Measurements from ENCODE around the gene IMP3. TPM values are rescaled to one million over a fixed set of nuclear protein-coding genes. Genes with fewer than 3 reads are reported as not detected.

Gene IMP3
- total and polyA plus RNA-seq, 9 of the 15 experiments (the other 6 are each of a cell fraction or from before 2014, with no cell fraction given), result 14.5 to 160 (median 74.4) TPM

DNA sequence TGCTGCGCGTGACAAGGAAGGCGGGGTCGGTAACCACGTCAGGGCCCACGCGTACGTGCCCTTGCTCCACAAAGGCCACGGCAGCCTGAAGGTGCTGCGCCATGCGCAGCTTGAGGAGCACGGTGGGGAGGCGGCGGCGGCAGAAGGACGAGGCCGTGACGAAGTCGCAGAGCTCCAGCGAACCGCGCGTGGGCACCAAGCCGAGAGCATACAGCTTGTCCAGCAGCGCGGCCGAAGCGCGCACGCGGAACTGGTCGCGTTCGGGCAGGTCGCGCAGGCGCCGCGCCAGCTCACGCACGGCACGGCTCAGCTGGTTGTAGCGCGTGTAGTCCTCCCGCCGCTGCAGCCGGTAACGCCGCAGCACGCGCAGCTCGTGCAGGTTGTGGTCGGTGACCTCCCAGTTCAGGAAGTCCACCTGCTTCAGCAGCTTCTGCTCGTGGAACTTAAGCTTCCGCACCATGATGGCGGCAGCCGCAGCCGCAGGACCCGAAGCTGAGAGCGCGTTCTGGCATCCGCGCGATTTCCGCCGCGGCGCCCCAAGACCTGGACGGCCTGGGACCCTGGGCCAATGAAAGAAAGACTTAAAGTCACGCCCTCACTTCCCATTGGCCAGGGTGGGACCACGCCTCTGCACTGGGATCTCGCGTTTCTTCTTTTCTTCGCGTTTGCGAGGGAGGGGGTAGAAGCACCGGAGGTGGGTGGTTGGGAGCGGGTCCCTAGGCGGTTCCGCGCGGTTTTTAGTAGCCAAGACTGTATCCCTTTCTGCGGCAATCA is at the start of gene IMP3 (continued):
- TF ChIP-seq CLOCK (CRISPR knock-in tag; IDR thresholded peaks at IDR 0.05; ENCODE audit: borderline replicate concordance) (no peak), ZNF174 (CRISPR knock-in tag; IDR thresholded peaks at IDR 0.05) (no peak), ZNF79 (CRISPR knock-in tag; IDR thresholded peaks at IDR 0.05; ENCODE audit: low read depth) (no peak), CHAMP1 (IDR thresholded peaks at IDR 0.05) (no peak), SMAD3 (CRISPR knock-in tag; conservative IDR thresholded peaks at IDR 0.05) (no peak), ARID1B (IDR thresholded peaks at IDR 0.05) (no peak), BDP1 (IDR thresholded peaks at IDR 0.05; ENCODE audit: insufficient read depth, insufficient read length) (no peak), TOE1 (IDR thresholded peaks at IDR 0.05; ENCODE audit: borderline replicate concordance) (no peak), TOE1 (CRISPR knock-in tag; IDR thresholded peaks at IDR 0.05; ENCODE audit: borderline replicate concordance, low read depth) (no peak), MEF2D (tag; conservative IDR thresholded peaks at IDR 0.05; ENCODE audit: low read depth) (no peak), CBFA2T3 (IDR thresholded peaks at IDR 0.05) (no peak), JUN (IDR thresholded peaks at IDR 0.05; ENCODE audit: borderline replicate concordance, low read depth, low read length) (no peak), JUN (CRISPR knock-in tag; IDR thresholded peaks at IDR 0.05; ENCODE audit: borderline replicate concordance) (peak; percentile 83; the same call in 1 of the 2 replicates), RBM22 (IDR thresholded peaks at IDR 0.05; ENCODE audit: low read depth, low read length, poor library complexity, severe bottlenecking) (no peak)
- TF ChIP-seq, protein P1, sequence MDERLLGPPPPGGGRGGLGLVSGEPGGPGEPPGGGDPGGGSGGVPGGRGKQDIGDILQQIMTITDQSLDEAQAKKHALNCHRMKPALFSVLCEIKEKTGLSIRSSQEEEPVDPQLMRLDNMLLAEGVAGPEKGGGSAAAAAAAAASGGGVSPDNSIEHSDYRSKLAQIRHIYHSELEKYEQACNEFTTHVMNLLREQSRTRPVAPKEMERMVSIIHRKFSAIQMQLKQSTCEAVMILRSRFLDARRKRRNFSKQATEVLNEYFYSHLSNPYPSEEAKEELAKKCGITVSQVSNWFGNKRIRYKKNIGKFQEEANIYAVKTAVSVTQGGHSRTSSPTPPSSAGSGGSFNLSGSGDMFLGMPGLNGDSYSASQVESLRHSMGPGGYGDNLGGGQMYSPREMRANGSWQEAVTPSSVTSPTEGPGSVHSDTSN (CRISPR knock-in tag; IDR thresholded peaks at IDR 0.05; ENCODE audit: low read depth), result no peak
- TF ChIP-seq, protein P1 (tag; conservative IDR thresholded peaks at IDR 0.05; ENCODE audit: low read depth), result no peak
- TF ChIP-seq, protein P2, sequence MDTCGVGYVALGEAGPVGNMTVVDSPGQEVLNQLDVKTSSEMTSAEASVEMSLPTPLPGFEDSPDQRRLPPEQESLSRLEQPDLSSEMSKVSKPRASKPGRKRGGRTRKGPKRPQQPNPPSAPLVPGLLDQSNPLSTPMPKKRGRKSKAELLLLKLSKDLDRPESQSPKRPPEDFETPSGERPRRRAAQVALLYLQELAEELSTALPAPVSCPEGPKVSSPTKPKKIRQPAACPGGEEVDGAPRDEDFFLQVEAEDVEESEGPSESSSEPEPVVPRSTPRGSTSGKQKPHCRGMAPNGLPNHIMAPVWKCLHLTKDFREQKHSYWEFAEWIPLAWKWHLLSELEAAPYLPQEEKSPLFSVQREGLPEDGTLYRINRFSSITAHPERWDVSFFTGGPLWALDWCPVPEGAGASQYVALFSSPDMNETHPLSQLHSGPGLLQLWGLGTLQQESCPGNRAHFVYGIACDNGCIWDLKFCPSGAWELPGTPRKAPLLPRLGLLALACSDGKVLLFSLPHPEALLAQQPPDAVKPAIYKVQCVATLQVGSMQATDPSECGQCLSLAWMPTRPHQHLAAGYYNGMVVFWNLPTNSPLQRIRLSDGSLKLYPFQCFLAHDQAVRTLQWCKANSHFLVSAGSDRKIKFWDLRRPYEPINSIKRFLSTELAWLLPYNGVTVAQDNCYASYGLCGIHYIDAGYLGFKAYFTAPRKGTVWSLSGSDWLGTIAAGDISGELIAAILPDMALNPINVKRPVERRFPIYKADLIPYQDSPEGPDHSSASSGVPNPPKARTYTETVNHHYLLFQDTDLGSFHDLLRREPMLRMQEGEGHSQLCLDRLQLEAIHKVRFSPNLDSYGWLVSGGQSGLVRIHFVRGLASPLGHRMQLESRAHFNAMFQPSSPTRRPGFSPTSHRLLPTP (IDR thresholded peaks at IDR 0.05; ENCODE audit: borderline replicate concordance, extremely low read depth, insufficient read length), result no peak
